Activated T-helper 1 cell treated with anti-CD3 and anti-CD28 coated beads, Interleukin-12 subunit alpha, Interleukin-12 subunit beta, Interleukin-2, Interleukin-4 antibody, amounts not matched to agents 30 ng/mL and 10 ng/mL and 1 ng/mL, durations not matched to agents 14 hours and 24 hours and 36 hours (primary cell): Measurements from ENCODE around the gene AGFG2. TPM values are rescaled to one million over a fixed set of nuclear protein-coding genes. Genes with fewer than 3 reads are reported as not detected.
A peak's percentile ranks its signal among the peaks of the same experiment; 100 is the strongest.
"Not testable (repeated sequence)": the region's sequence is repeated elsewhere in the genome, so short reads cannot be mapped to it uniquely, and the experiment has no call there.

Experiments
- DNase-seq: peaks from one replicate; pipeline ENCODE4 v3.0.0; 2021; ENCODE audit warnings: low spot score
- H3K27ac Mint-ChIP-seq: one replicate; pipeline ENCODE4 v1.8.0; 2021; ENCODE audit warnings: mild to moderate bottlenecking, mixed read lengths
- H3K27me3 Mint-ChIP-seq: one replicate; pipeline ENCODE4 v1.8.0; 2022; ENCODE audit warnings: mild to moderate bottlenecking, moderate library complexity, mixed read lengths; ENCODE audit not compliant: insufficient read depth
- H3K36me3 Mint-ChIP-seq: one replicate; pipeline ENCODE4 v1.8.0; 2021; ENCODE audit warnings: low read depth, mixed read lengths
- H3K4me1 Mint-ChIP-seq: one replicate; pipeline ENCODE4 v1.8.0; 2021; ENCODE audit warnings: low read depth, mixed read lengths
- H3K4me3 Mint-ChIP-seq: one replicate; pipeline ENCODE4 v1.8.0; 2021; ENCODE audit warnings: mild to moderate bottlenecking, moderate library complexity, mixed read lengths
- H3K9me3 Mint-ChIP-seq: one replicate; pipeline ENCODE4 v1.8.0; 2021; ENCODE audit warnings: mixed read lengths
- intact Hi-C: fragments of 100-400 bp; cut with micrococcal nuclease; formaldehyde crosslinking; loops from one replicate; pipeline ENCODE4 v1.15.1; 2024
- total RNA-seq: library from RNA; stranded (reverse); gene quantifications from 2 replicates; pipeline ENCODE4 v1.2.3, GENCODE V29; 2022

Gene AGFG2
- total RNA-seq, 1 donor from 2014 or later, result 124 TPM

GRCh38 chr7:100532165-100533022 lies 6.6 kb upstream of the AGFG2 start:
- Mint-ChIP-seq H3K36me3 (no peaks in the 10 kb centered on the region), H3K4me1 (peaks cover under 1% of the 10 kb centered on the region), H3K27ac (no peak overlapping the region), H3K9me3 (no peaks in the 10 kb centered on the region), H3K27me3 (peaks cover 2% of the 10 kb centered on the region), H3K4me3 (no peak overlapping the region)
- no peak for DNase-seq
- intact Hi-C loops, result no loop called here

DNA sequence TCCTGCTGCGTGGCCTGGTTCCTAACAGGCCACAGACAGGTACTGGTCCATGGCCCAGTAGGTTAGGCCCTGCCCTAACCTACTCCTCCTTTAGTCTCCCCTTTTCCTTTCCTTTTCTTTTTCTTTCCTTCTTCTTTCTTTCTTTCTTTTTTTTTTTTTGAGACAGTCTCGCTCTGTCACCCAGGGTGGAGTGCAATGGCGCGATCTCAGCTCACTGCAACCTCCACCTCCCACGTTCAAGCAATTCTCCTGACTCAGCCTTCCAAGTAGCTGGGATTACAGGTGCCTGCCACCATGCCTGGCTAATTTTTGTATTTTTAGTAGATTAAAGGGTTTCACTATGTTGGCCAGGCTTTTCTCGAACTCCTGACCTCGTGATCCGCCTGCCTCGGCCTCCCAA lies 3.0 kb upstream of the AGFG2 start:
- H3K36me3 Mint-ChIP-seq, intact Hi-C loops, H3K4me3 Mint-ChIP-seq, H3K27me3 Mint-ChIP-seq, H3K27ac Mint-ChIP-seq, DNase-seq, H3K9me3 Mint-ChIP-seq: not testable (repeated sequence)
- H3K4me1 Mint-ChIP-seq, result peaks cover 16% of the 10 kb centered on the region

- H3K9me3 Mint-ChIP-seq, H3K4me3 Mint-ChIP-seq, DNase-seq, H3K27me3 Mint-ChIP-seq, intact Hi-C loops: not testable (repeated sequence)
- Mint-ChIP-seq H3K27ac (peak overlapping the region; percentile 52), H3K36me3 (peaks cover 13% of the 10 kb centered on the region), H3K4me1 (peaks cover 23% of the 10 kb centered on the region)
Measured at GRCh38 chr7:100536695-100537094, 2.3 kb upstream of the AGFG2 start.

- peaks cover 39% of the 10 kb centered on the region for H3K4me1 Mint-ChIP-seq
- DNase-seq, result no peak
- H3K27me3 Mint-ChIP-seq, result no peaks in the 10 kb centered on the region
- H3K9me3 Mint-ChIP-seq, result no peaks in the 10 kb centered on the region
- peak overlapping the region; percentile 85 for H3K27ac Mint-ChIP-seq
- intact Hi-C loops, result loop anchor here (1.0 kb wide), 4 partner anchors 8 to 59 kb away; partner anchors contain the start of gene TSC22D4
- H3K36me3 Mint-ChIP-seq, result peaks cover 23% of the 10 kb centered on the region
- peak overlapping the region; percentile 98 for H3K4me3 Mint-ChIP-seq
Measured at GRCh38 chr7:100538348-100538653, 702 bp upstream of the AGFG2 start.

- Mint-ChIP-seq H3K4me1 (peaks cover 51% of the 10 kb centered on the region), H3K9me3 (no peaks in the 10 kb centered on the region), H3K27me3 (no peaks in the 10 kb centered on the region), H3K4me3 (peak overlapping the region; percentile 98), H3K36me3 (peaks cover 33% of the 10 kb centered on the region), H3K27ac (peak overlapping the region; percentile 85)
- intact Hi-C loops, result loop anchor here (1.0 kb wide), 6 partner anchors 11 to 134 kb away; partner anchors contain the start of genes FBXO24, GNB2, LRCH4 and PPP1R35
- no peak for DNase-seq
Measured at GRCh38 chr7:100539436-100540006, 518 bp downstream of the AGFG2 start.

DNA sequence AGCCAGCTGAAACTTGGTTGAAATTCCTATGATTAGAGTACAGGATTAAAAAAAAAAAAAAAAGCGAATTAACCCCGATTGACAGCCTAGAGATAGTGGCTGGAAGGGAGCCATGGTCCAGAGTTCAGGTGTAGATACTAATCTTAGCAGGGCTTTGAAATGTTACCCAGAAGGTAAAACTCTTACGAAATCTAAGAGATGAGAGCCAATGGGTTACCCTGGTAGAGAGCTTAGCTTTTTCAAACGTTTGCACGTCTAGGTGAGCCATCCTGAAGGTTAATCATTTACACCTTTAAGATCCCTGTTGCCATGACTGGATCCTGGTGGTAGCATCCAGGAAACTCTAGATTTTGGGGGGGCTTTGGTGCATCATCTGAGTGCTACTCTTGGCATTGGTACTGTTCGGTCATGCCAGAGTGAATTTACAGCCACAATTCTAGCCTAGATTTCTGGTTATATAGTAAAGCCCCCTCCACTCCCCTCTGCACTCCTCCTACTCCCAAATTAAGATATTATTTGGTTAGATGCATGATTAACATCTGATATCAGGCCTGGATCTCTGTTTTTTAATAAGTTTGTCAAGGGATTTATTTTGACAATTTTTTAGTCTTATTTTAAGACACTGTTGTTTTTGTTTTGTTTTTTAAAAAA lies 1.2 kb downstream of the AGFG2 start:
- Mint-ChIP-seq H3K27ac (peak overlapping the region; percentile 82), H3K36me3 (peaks cover 33% of the 10 kb centered on the region), H3K27me3 (no peaks in the 10 kb centered on the region), H3K4me1 (peaks cover 58% of the 10 kb centered on the region), H3K9me3 (no peaks in the 10 kb centered on the region), H3K4me3 (peak overlapping the region; percentile 98)
- intact Hi-C loops, result no loop called here
- DNase-seq, result no peak

- H3K9me3 Mint-ChIP-seq, intact Hi-C loops, H3K27me3 Mint-ChIP-seq, DNase-seq: not testable (repeated sequence)
- peak overlapping the region; percentile 85 for H3K27ac Mint-ChIP-seq
- peak overlapping the region; percentile 98 for H3K4me3 Mint-ChIP-seq
- H3K4me1 Mint-ChIP-seq, result peaks cover 69% of the 10 kb centered on the region
- H3K36me3 Mint-ChIP-seq, result peaks cover 34% of the 10 kb centered on the region
Measured at GRCh38 chr7:100541309-100541708, 2.3 kb downstream of the AGFG2 start.

GRCh38 chr7:100543586-100543985 lies 4.6 kb downstream of the AGFG2 start:
- peaks cover 86% of the 10 kb centered on the region for H3K4me1 Mint-ChIP-seq
- H3K27me3 Mint-ChIP-seq, result no peaks in the 10 kb centered on the region
- peaks cover 47% of the 10 kb centered on the region for H3K36me3 Mint-ChIP-seq
- peak overlapping the region; percentile 100 for H3K27ac Mint-ChIP-seq
- DNase-seq, result no peak
- no peaks in the 10 kb centered on the region for H3K9me3 Mint-ChIP-seq
- intact Hi-C loops, result no loop called here
- H3K4me3 Mint-ChIP-seq, result peak overlapping the region; percentile 80

GRCh38 chr7:100544386-100544785 lies 5.4 kb downstream of the AGFG2 start:
- no peaks in the 10 kb centered on the region for H3K27me3 Mint-ChIP-seq
- peaks cover 50% of the 10 kb centered on the region for H3K36me3 Mint-ChIP-seq
- peak overlapping the region; percentile 80 for H3K4me3 Mint-ChIP-seq
- DNase-seq, result no peak
- peaks cover 92% of the 10 kb centered on the region for H3K4me1 Mint-ChIP-seq
- H3K9me3 Mint-ChIP-seq, result no peaks in the 10 kb centered on the region
- H3K27ac Mint-ChIP-seq, result peak overlapping the region; percentile 100
- intact Hi-C loops, result loop anchor here (2.0 kb wide), 2 partner anchors 52 to 68 kb away; partner anchors contain the start of gene MOSPD3

GRCh38 chr7:100544967-100545359 lies 6.0 kb downstream of the AGFG2 start:
- Mint-ChIP-seq H3K27ac (peak overlapping the region; percentile 100), H3K9me3 (no peaks in the 10 kb centered on the region), H3K4me1 (peaks cover 97% of the 10 kb centered on the region), H3K27me3 (no peaks in the 10 kb centered on the region), H3K36me3 (peaks cover 54% of the 10 kb centered on the region), H3K4me3 (peak overlapping the region; percentile 80)
- DNase-seq, result no peak
- intact Hi-C loops, result loop anchor here (1.0 to 2.0 kb wide), 11 partner anchors 14 to 149 kb away; partner anchors contain the start of genes FBXO24, LRCH4, MEPCE and MOSPD3

- peaks cover 98% of the 10 kb centered on the region for H3K4me1 Mint-ChIP-seq
- H3K27me3 Mint-ChIP-seq, result no peaks in the 10 kb centered on the region
- peak; percentile 25 for DNase-seq
- H3K9me3 Mint-ChIP-seq, result no peaks in the 10 kb centered on the region
- peak overlapping the region; percentile 80 for H3K4me3 Mint-ChIP-seq
- intact Hi-C loops, result loop anchor here (1.0 to 2.0 kb wide), 12 partner anchors 7 to 149 kb away; partner anchors contain the start of genes FBXO24, LRCH4, MEPCE and MOSPD3
- H3K36me3 Mint-ChIP-seq, result peaks cover 54% of the 10 kb centered on the region
- peak overlapping the region; percentile 100 for H3K27ac Mint-ChIP-seq
Measured at GRCh38 chr7:100545360-100546128, 6.5 kb downstream of the AGFG2 start.
